ENCODE results near the gene CHI3L2.
"Not testable (repeated sequence)": the region's sequence is repeated elsewhere in the genome, so short reads cannot be mapped to it uniquely, and the experiment has no call there.

Gene CHI3L2

GRCh38 chr1:111202707-111203623 lies 24.5 kb upstream of the CHI3L2 start:
- no peak for DNase-seq (ENCODE audit: low spot score)

GRCh38 chr1:111203681-111204200 lies 23.8 kb upstream of the CHI3L2 start:
- no peak for DNase-seq (ENCODE audit: low spot score)

DNA sequence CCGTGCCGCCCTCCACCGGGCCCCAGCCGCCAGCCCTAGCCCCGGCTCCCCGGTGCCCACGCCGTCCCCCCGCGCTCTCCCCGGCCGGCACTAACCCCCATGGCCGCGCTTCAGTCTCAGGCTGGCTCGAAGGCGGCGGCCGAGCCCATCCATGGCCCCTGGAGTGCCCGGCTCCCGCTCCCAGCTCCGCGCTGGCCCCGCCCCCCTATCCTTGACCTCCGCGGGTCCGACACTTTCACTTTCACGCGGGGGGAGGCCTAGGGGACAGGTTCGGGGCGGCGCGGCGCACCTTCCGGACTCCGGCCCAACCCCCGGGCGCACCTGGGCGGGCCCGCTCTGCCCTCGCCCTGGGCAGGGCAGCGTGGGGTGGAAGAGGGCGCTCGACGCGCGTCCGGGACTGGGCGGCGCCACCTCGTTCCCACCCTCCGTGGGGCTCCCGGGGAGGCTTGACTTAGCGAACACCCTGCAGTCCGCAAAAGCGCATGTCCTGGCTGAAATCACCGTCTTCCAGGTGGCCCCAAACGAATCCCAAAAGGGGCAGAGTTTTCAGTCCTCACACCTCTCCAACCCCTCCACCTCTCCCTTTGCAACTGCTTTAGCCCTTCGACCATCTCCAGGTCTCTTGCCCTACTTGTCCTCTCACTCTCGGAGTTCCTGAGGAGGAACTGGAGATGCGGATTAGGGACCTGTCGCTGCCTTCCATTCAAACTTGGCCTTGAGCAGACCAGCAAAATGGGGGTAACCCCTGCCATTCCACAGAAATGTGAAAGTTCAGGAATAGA lies 23.1 kb upstream of the CHI3L2 start:
- no peak for DNase-seq (ENCODE audit: low spot score)

- no peak for DNase-seq (ENCODE audit: low spot score)
Observed at GRCh38 chr1:111204983-111205713, 22.4 kb upstream of the CHI3L2 start.

DNA sequence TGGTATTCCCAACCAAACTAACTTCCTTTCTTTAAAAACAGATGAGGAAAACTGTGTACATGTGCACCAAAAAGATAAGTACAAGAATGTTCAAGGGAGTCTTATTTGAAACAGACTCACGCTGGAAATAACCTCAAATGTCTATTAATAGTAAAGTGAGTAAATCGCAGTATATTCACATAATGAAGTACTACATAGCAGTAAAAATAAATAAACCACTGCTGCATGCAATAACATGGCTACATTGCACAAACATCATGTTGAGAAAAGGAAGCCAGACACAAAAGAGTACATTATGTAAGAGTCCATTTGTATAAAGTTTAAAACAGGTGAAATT lies 21.8 kb upstream of the CHI3L2 start:
- DNase-seq (ENCODE audit: low spot score) = no peak

DNA sequence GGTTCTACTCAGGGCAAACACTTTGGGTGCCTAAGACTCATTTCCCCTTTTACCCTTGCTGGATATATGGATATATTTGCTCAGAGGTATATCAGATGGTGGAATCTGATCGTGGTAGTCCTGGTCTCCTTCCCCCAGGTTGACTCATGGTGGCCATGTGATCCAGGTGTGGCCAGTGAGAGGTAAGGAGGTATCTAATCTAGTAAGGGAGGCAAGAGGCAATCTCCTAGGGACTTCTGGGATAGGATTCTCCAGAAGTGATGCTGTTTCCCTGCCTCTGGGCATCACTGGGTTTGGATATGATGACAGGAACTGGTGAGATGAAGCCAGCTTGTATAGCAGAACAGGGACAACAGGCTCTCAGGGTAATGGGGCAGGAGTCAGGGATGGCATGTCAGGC lies 18.6 kb upstream of the CHI3L2 start:
- no peak for DNase-seq (ENCODE audit: low spot score)

DNA sequence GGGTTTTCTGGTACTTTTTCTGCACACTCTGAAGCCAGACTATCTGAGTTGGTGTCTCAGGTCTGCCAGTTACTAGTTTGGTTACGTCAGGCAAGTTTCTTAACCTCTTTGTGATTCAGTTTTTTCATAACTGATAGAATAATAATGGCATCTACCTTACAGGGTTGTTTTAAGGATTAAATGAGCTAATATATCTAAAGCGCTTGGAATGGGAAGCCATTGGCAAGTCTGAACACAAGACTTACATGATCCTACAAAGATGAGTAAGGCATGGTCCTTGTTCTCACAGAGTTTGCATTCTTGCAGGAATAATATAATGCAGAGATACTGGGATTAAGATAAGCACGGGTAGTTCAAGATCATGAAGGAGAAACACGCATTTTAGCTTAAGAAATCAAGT lies 17.9 kb upstream of the CHI3L2 start:
- no peak for DNase-seq (ENCODE audit: low spot score)

DNA sequence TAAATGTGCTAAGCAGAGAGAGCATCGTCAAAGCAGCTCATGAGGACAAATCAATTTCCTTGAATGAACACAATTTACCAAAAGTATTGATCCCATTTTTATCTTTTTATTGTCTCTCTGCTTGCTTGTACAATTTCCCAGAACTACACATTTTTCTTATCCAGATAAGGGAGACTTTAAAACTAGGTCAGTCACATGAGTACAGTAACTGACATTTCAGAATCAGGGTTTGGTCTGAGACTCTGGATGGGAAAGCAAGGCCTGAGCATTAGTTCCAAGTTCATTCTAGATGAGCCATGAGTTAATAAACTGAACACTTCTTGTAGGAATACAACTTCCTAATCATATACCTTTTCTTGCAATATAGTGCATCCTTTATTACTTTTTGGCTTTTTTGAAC lies 15.6 kb upstream of the CHI3L2 start:
- no peak for DNase-seq (ENCODE audit: low spot score)

DNA sequence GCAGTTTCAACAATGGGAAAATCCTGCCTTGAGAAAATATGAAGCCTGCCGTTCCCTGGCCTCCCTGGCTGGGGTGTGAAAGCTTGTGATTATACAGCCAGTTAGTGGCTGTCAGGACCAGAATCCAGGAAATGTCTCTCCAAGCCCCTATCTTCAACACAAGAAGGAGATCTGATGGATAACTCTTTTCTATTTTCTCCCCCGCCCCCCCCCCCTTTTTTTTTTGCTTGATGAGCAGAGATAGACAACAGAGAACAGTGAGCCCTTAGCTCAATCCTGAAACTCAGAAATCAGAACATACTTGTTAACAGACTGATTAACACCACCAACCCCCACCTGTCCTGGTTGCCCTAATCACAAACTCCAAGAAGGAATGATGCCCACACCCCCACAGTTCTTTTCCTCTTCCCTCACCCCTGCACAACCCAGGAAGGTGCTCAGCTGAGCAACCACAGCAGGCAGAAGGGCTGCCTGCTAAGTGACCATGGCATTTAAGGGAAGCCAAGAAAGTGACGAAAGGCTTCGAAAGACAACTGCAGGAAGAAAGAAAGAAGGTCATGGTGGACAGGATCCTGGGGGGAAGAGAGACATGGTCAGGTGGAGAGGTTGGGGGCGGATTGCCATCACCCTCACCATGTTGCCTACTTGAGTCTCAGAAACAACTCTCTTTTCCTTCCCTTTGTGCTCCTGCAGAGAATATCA lies 14.7 kb upstream of the CHI3L2 start:
- DNase-seq (ENCODE audit: low spot score) = no peak

- no peak for DNase-seq (ENCODE audit: low spot score)
Observed at GRCh38 chr1:111213412-111213811, 14.1 kb upstream of the CHI3L2 start.

DNA sequence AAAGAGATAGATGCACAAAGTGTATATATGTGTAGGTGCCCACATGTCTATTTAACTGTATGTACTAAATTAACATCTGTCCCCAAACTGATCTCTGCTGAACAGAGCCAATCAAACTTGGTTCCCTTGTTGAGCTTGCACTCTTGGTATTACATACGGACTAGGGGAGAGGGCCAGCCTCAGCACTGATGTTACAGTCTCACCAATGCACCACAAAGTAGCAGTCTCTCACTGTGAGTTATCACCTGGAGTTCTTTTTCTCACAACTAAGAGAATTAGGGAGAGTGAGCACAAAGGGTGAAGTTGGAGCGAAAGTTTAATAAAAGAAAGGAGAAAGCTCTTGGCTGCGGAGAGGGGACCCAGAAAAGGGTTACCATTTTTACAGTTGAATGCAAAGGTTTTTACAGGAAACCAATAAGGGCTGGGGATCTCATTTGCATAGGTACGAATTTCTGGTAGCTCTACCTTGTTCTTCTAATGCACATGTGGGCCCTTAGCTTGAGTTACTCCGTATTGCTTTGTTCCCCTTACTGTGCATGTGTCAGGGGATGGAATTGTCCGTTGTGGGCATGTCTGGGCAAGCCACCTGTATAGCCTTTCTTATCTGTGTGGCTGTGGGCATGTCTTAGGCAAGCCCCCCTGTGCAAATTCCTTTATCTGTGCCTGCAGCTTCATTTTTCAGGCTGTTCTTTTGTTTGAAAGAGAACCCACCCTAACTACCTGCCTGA lies 13.3 kb upstream of the CHI3L2 start:
- DNase-seq (ENCODE audit: low spot score) = no peak

GRCh38 chr1:111214884-111215283 lies 12.6 kb upstream of the CHI3L2 start:
- no peak for DNase-seq (ENCODE audit: low spot score)

DNA sequence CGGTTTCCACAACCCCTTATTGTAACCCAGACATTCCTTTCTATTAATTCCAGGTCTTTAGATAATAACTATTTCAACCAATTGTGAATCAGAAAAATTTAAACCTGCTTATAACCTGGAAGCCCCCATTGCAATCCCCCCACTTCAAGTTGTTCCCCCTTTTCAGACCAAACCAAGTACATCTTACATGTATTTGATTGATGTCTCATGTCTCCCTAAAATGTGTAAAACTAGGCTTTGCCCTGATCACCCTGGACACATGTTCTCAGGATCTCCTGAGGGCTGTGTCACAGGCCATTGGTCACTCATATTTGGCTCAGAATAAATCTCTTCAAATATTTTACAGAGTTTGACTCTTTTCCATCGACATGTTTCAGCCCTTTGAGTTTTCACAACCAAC lies 12.2 kb upstream of the CHI3L2 start:
- not testable (repeated sequence) for DNase-seq (ENCODE audit: low spot score)

GRCh38 chr1:111216751-111217150 lies 10.8 kb upstream of the CHI3L2 start:
- DNase-seq (ENCODE audit: low spot score) = no peak

GRCh38 chr1:111217183-111217910 lies 10.2 kb upstream of the CHI3L2 start:
- no peak for DNase-seq (ENCODE audit: low spot score)

- DNase-seq (ENCODE audit: low spot score) = no peak
Observed at GRCh38 chr1:111218701-111219556, 8.6 kb upstream of the CHI3L2 start.

GRCh38 chr1:111219557-111220286 lies 7.8 kb upstream of the CHI3L2 start:
- no peak for DNase-seq (ENCODE audit: low spot score)

DNA sequence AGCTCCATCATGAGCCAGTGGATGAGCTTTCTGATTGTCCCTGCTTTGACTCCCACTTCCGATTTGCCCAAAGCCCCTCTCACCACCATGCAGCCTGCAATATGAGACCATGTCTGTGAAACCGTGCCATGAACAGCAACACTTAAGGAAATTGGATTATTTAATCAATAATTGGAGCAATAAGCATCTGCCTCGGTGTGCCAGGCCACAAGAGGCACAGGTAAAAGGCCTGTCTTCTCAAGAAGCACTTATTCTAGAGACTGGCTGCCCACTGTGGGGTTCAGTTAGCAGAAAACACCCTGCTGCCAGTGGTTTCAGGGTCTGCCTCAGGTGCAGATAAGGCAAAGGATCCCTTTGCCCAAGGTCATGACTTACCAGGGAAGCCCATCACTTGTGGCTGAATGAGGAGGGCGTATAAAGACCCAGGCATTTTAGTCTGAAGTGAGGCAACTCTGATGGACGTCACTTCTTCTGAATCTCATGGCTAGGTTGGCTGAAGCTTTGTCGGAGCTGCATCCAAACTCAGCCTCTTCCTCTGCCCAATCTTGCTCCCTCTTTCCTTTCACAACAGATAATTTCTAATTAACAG lies 7.1 kb upstream of the CHI3L2 start:
- DNase-seq (ENCODE audit: low spot score) = no peak
